Choroid plexus epithelial cell (primary cell): Measurements from ENCODE around the gene UAP1L1.

Source experiments
- DNase-seq: peaks from one replicate; pipeline ENCODE4 v3.0.0-alpha.2; 2010; ENCODE audit warnings: low read depth
- H3K4me3 ChIP-seq: 2 replicates; pipeline ENCODE4 v1.5.1; 2011; ENCODE audit warnings: low read depth, mild to moderate bottlenecking, control low read depth, low read length, moderate library complexity
- CTCF ChIP-seq: conservative IDR thresholded peaks from 2 replicates; pipeline ENCODE4 v1.5.1; 2011; ENCODE audit warnings: low read depth, mild to moderate bottlenecking, control low read depth, inconsistent platforms, low read length, moderate library complexity

The UAP1L1 gene

GRCh38 chr9:137107312-137107921, 30.1 kb downstream of the UAP1L1 start:
- no peak overlapping the region for H3K4me3 ChIP-seq
- no peak for DNase-seq
- TF ChIP-seq CTCF = no peak

- DNase-seq = no peak
- no peak overlapping the region for H3K4me3 ChIP-seq
- no peak for TF ChIP-seq CTCF
These were observed 30.7 kb downstream of the UAP1L1 start for GRCh38 chr9:137107982-137108381.

- H3K4me3 ChIP-seq = no peak overlapping the region
- TF ChIP-seq CTCF = no peak
- DNase-seq = no peak
These were observed 31.4 kb downstream of the UAP1L1 start for GRCh38 chr9:137108608-137109249.

GRCh38 chr9:137109250-137110146, 32.2 kb downstream of the UAP1L1 start:
- no peak for TF ChIP-seq CTCF
- DNase-seq = no peak
- no peak overlapping the region for H3K4me3 ChIP-seq

- TF ChIP-seq CTCF = no peak
- DNase-seq = no peak
- no peak overlapping the region for H3K4me3 ChIP-seq
These were observed 33.0 kb downstream of the UAP1L1 start for GRCh38 chr9:137110147-137110910.

GRCh38 chr9:137110911-137111787, 33.8 kb downstream of the UAP1L1 start:
- TF ChIP-seq CTCF = no peak
- no peak overlapping the region for H3K4me3 ChIP-seq
- no peak for DNase-seq
